GM19455 (cell line): Measurements from ENCODE around the gene SYT3.
"Not testable (repeated sequence)": the region's sequence is repeated elsewhere in the genome, so short reads cannot be mapped to it uniquely, and the experiment has no call there.

ENCODE experiments used
- ATAC-seq: cut with Tn5 transposase; IDR thresholded peaks from one replicate; pipeline ENCODE4 v1.9.1; 2021; ENCODE audit not compliant: unreplicated experiment

The SYT3 gene

GRCh38 chr19:50640368-50640767 is 687 bp upstream of the SYT3 start:
- ATAC-seq, result no peak

- ATAC-seq, result no peak
Measured at GRCh38 chr19:50638600-50638999, 1.1 kb downstream of the SYT3 start.

GRCh38 chr19:50636317-50637085 is 3.2 kb downstream of the SYT3 start:
- no peak for ATAC-seq

- ATAC-seq, result no peak
Measured at GRCh38 chr19:50633973-50634372, 5.7 kb downstream of the SYT3 start.

GRCh38 chr19:50633359-50633758 is 6.3 kb downstream of the SYT3 start:
- ATAC-seq, result no peak

GRCh38 chr19:50632151-50632835 is 7.4 kb downstream of the SYT3 start:
- ATAC-seq, result no peak

- no peak for ATAC-seq
Measured at GRCh38 chr19:50629801-50630200, 9.9 kb downstream of the SYT3 start.

GRCh38 chr19:50629194-50629593 is 10.5 kb downstream of the SYT3 start:
- ATAC-seq, result no peak

GRCh38 chr19:50628551-50628950 is 11.1 kb downstream of the SYT3 start:
- no peak for ATAC-seq

GRCh38 chr19:50628146-50628545 is 11.5 kb downstream of the SYT3 start:
- no peak for ATAC-seq

- ATAC-seq, result no peak
Measured at GRCh38 chr19:50626795-50627194, 12.9 kb downstream of the SYT3 start.

- no peak for ATAC-seq
Measured at GRCh38 chr19:50626011-50626410, 13.7 kb downstream of the SYT3 start.

- no peak for ATAC-seq
Measured at GRCh38 chr19:50624949-50625600, 14.6 kb downstream of the SYT3 start.

GRCh38 chr19:50620394-50620906 is 19.2 kb downstream of the SYT3 start:
- ATAC-seq, result not testable (repeated sequence)

GRCh38 chr19:50619184-50619583 is 20.5 kb downstream of the SYT3 start:
- ATAC-seq, result not testable (repeated sequence)

GRCh38 chr19:50618379-50618778 is 21.3 kb downstream of the SYT3 start:
- ATAC-seq, result not testable (repeated sequence)

GRCh38 chr19:50612504-50613404 is 26.9 kb downstream of the SYT3 start:
- not testable (repeated sequence) for ATAC-seq

GRCh38 chr19:50607874-50608785 is 31.6 kb downstream of the SYT3 start:
- ATAC-seq, result no peak

GRCh38 chr19:50607388-50607787 is 32.3 kb downstream of the SYT3 start:
- ATAC-seq, result no peak
